GM13977 (cell line): Measurements from ENCODE around the gene ZNF860.

Source experiments
- DNase-seq: peaks from one replicate; pipeline ENCODE4 v3.0.0; 2012; ENCODE audit warnings: low spot score
- in situ Hi-C: fragments of 300-500 bp; cut with MboI; formaldehyde crosslinking; loops from one replicate; pipeline ENCODE4 v1.12.0; 2022; ENCODE audit warnings: low sequenced_read_pairs, low pct_unique_long_range_greater_than_20kb, mixed read lengths, inconsistent platforms; ENCODE audit not compliant: unreplicated experiment
- TF ChIP-seq, protein P1 (sequence below): IDR thresholded peaks from 2 replicates; pipeline ENCODE4 v1.5.1; 2012; ENCODE audit warnings: mild to moderate bottlenecking, control low read depth; ENCODE audit not compliant: insufficient read depth; ENCODE audit errors: extremely low read depth, missing control alignments

ZNF860 gene

DNA sequence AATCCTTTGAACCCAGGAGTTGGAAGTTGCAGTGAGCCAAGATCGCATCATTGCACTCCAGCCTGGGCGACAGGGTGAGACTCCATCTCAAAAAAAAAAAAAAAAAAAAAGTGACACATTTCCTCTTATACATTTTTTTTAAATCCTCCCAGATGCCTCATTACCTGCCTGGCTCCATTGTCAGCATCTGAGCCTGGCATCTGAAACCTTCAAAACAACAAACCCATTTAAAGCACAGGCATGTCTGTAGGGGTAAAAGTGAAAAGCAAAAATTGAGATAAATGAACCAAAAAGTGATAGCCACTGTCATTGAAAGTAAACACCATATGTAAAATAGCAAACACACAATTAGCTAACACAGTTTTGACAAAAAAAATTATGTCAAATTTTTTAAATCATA lies 39.1 kb upstream of the ZNF860 start:
- DNase-seq = no peak
- TF ChIP-seq, protein P1, sequence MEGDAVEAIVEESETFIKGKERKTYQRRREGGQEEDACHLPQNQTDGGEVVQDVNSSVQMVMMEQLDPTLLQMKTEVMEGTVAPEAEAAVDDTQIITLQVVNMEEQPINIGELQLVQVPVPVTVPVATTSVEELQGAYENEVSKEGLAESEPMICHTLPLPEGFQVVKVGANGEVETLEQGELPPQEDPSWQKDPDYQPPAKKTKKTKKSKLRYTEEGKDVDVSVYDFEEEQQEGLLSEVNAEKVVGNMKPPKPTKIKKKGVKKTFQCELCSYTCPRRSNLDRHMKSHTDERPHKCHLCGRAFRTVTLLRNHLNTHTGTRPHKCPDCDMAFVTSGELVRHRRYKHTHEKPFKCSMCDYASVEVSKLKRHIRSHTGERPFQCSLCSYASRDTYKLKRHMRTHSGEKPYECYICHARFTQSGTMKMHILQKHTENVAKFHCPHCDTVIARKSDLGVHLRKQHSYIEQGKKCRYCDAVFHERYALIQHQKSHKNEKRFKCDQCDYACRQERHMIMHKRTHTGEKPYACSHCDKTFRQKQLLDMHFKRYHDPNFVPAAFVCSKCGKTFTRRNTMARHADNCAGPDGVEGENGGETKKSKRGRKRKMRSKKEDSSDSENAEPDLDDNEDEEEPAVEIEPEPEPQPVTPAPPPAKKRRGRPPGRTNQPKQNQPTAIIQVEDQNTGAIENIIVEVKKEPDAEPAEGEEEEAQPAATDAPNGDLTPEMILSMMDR = no peak
- in situ Hi-C loops = no loop called here

DNA sequence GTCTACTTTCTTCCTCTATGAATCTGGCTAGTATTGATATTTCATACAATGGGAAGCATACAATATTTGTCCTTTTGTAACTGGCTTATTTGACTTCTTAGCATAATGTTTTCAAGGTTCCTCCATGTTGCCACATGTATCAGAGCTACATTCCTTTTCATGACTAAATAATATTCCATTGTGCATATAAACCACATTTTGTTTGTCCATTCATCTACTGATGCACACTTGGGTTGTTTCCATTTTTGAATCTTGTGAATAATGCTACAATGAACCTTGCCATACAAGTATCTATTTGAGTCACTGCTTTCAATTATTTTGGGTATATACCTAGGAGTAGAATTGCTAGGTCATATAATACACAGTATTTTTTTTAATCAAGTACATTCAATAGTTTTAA lies 38.5 kb upstream of the ZNF860 start:
- in situ Hi-C loops = no loop called here
- TF ChIP-seq, protein P1 = no peak
- DNase-seq = no peak

DNA sequence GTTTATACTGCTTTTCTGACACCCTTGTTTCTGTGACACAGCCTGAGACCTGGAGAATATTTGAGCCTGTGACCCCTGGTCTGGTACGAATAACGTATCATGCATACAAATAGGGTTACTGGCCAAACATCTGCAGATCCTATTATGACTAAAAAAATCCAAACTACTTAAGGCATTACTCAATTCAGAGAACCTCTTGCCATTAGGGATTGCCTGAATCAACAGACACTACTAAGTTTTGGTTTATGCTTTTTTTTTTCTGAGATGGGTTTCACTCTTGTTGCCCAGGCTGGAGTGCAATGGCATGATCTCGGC lies 35.9 kb upstream of the ZNF860 start:
- in situ Hi-C loops = no loop called here
- TF ChIP-seq, protein P1 = no peak
- DNase-seq = no peak

DNA sequence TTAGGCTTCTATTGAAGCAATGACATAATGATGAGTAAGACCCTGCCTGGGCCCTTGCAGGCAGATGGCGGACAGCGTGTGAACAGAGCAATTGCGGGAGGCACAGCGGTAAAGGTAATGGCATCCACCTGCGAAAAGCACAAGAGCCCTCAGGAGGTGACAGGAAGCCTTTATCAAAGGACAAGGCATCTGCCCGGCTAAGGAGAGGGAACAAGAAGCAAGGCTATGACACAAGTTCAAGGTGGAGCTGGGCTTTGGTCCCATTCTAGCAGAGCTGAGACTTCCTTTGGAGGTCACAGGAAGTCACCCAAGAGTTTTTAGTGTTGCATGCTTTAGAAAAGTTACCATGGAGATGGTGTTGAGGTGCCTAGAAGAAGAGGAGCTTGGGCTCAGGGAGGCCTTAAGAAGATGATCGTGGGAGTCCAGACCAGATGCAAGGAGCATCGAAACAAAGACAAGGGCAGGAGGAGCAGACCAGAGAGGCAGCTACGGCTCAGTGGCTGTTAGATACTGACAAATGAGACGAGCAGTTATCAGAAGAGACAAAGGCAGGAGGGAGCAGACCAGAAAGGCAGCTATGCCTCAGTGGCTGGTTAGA lies 35.0 kb upstream of the ZNF860 start:
- in situ Hi-C loops = no loop called here
- no peak for DNase-seq
- TF ChIP-seq, protein P1 = no peak

DNA sequence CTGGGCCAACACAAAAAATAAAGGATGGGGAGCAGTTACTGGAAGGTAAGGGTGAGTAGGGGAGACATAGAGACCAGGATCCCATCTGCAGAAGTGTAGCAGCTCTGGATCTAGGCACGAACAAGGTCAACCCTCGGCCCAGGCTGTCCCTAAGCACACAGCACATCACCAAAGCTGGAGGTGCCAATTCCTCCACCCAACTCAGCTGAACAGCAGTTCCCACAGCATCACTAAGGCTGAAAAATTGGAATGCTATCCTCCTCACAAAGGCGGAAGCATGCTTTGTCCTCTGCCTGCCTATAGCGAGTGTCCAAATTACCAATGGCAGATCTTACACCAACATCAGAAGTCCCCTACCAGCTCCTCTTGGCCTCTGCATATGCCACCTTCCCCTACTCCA lies 34.4 kb upstream of the ZNF860 start:
- no peak for DNase-seq
- in situ Hi-C loops = no loop called here
- TF ChIP-seq, protein P1 = no peak

DNA sequence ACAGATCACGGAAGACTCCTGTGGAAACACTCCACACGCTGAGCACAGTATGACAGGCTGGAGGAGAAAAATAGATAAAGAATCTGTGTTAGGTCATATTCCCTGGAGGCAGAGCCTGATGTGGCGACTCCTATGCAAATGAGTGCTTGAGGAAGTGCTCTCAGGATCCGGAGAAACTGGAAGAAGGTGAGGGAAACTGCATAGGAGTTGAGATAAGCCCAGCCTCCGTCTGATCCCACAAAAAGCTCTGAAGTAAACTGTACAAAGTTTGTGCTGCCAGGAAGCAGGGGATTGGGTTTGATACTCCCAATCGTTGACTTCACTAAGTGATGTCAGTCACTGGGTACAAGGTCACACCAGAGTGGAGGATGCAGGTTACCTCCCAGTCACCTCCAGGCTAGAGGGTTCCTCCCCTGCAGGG lies 33.9 kb upstream of the ZNF860 start:
- in situ Hi-C loops = no loop called here
- DNase-seq = no peak
- TF ChIP-seq, protein P1 = no peak

DNA sequence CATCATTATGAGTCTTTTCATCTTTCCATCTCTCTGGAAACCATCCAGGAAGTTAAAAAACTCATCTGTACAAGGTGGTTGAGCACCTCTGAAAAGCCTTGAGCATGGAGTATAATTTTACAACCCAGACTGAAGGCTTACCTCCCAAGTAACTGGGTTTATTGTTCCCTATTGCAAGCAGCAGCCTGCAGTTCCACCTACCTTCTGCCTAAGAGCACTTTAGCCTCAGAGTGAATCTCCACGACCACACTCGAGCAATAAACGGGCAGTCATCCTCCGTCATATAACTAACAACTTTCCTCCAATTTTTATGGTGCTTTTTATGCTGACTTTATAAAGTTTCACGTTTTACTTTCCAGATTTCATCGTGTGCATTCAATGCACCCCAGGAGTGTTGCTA lies 33.3 kb upstream of the ZNF860 start:
- DNase-seq = no peak
- TF ChIP-seq, protein P1 = no peak
- in situ Hi-C loops = no loop called here
